Prostate gland (tissue), 2 donors: ENCODE results near the gene COL6A5.

Experiments
- POLR2AphosphoS5 ChIP-seq: sonication (generic); formaldehyde crosslinking; IDR thresholded peaks from one replicate; pipeline ENCODE4 v1.6.1; 2017; ENCODE audit warnings: antibody characterized with exemption
- TF ChIP-seq, protein P1 (sequence below), 4 experiments: fragments of 200-600 bp in 2 of 4; fragments of 450-650 bp in 2 of 4; sonication (generic) in 2 of 4; IDR thresholded peaks; 1 replicate in 3 of 4; 2 replicates in 1 of 4; pipeline ENCODE4 v1.5.1; 2016 to 2019; ENCODE audit warnings: antibody characterized with exemption in 4 of 4, mild to moderate bottlenecking in 2 of 4, moderate library complexity in 2 of 4

- TF ChIP-seq, protein P1, sequence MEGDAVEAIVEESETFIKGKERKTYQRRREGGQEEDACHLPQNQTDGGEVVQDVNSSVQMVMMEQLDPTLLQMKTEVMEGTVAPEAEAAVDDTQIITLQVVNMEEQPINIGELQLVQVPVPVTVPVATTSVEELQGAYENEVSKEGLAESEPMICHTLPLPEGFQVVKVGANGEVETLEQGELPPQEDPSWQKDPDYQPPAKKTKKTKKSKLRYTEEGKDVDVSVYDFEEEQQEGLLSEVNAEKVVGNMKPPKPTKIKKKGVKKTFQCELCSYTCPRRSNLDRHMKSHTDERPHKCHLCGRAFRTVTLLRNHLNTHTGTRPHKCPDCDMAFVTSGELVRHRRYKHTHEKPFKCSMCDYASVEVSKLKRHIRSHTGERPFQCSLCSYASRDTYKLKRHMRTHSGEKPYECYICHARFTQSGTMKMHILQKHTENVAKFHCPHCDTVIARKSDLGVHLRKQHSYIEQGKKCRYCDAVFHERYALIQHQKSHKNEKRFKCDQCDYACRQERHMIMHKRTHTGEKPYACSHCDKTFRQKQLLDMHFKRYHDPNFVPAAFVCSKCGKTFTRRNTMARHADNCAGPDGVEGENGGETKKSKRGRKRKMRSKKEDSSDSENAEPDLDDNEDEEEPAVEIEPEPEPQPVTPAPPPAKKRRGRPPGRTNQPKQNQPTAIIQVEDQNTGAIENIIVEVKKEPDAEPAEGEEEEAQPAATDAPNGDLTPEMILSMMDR (IDR thresholded peaks at IDR 0.05), result no peak
- TF ChIP-seq POLR2AphosphoS5, result no peak
Observed at GRCh38 chr3:130374033-130374432, 28.6 kb downstream of the COL6A5 start.
